Esophagus muscularis mucosa (tissue), 3 donors: ENCODE measurements around the gene GPSM1.

ENCODE experiments used
- EP300 ChIP-seq: sonication (generic); formaldehyde crosslinking; IDR thresholded peaks from one replicate; pipeline ENCODE4 v1.6.1; 2017; ENCODE audit warnings: antibody characterized with exemption
- TF ChIP-seq, protein P1 (sequence below), 3 experiments: fragments of 200-600 bp in 2 of 3; fragments of 450-650 bp in 1 of 3; sonication (generic) in 2 of 3; IDR thresholded peaks; one replicate each; pipeline ENCODE4 v1.5.1; 2017 to 2019; ENCODE audit warnings: antibody characterized with exemption in 3 of 3, mild to moderate bottlenecking in 2 of 3, moderate library complexity in 1 of 3

DNA sequence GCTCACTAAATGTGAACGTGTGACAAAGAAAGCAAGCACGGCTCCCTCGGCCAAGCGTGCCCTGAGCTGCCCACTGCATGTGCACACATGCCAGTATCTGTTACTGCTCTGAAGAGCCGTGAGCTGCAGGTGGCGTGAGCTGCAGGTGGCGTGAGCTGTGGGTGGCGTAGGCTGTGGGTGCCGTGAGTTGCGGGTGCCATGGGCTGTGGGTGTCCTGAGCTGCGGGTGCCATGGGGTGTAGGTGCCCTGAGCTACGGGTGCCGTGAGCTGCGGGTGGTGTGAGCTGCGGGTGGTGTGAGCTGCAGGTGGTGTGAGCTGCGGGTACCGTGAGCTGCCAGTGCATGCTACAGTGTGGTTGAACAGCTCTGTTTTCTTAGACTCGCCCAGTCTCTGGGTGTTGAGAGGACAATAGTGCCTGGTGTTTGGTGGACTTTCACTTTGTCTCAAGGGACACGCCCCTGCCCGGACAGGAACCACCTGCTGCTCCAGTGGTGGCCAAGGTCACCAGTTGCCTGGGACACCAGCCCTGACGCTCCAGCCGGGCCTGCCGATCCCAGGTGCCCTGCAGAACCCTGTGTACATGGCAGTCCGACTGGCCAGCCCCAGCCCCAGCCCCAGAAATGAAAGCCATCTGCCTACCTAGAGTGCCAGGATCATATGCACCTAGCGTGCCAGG lies 30.2 kb upstream of the GPSM1 start:
- TF ChIP-seq, protein P1, sequence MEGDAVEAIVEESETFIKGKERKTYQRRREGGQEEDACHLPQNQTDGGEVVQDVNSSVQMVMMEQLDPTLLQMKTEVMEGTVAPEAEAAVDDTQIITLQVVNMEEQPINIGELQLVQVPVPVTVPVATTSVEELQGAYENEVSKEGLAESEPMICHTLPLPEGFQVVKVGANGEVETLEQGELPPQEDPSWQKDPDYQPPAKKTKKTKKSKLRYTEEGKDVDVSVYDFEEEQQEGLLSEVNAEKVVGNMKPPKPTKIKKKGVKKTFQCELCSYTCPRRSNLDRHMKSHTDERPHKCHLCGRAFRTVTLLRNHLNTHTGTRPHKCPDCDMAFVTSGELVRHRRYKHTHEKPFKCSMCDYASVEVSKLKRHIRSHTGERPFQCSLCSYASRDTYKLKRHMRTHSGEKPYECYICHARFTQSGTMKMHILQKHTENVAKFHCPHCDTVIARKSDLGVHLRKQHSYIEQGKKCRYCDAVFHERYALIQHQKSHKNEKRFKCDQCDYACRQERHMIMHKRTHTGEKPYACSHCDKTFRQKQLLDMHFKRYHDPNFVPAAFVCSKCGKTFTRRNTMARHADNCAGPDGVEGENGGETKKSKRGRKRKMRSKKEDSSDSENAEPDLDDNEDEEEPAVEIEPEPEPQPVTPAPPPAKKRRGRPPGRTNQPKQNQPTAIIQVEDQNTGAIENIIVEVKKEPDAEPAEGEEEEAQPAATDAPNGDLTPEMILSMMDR (IDR thresholded peaks at IDR 0.05) = no peak
- TF ChIP-seq EP300 = no peak
